ENCODE results near the gene KCNK7. TPM values are rescaled to one million over a fixed set of nuclear protein-coding genes. Genes with fewer than 3 reads are reported as not detected.
A peak's percentile ranks its signal among the peaks of the same experiment; 100 is the strongest.

KCNK7 gene
- polyA plus RNA-seq, 4 donors, result 0.24 to 0.95 (median 0.46) TPM

GRCh38 chr11:65627202-65627601 is 31.6 kb upstream of the KCNK7 start:
- no peak for DNase-seq (ENCODE audit: low read depth in 4 of 4, low spot score in 3 of 4)

- no peak for DNase-seq (ENCODE audit: low read depth in 4 of 4, low spot score in 3 of 4)
These were observed 30.2 kb upstream of the KCNK7 start for GRCh38 chr11:65625628-65626342.

GRCh38 chr11:65624931-65625627 is 29.5 kb upstream of the KCNK7 start:
- no peak for DNase-seq (ENCODE audit: low read depth in 4 of 4, low spot score in 3 of 4)

- DNase-seq (ENCODE audit: low read depth in 4 of 4, low spot score in 3 of 4), result no peak
These were observed 28.4 kb upstream of the KCNK7 start for GRCh38 chr11:65623852-65624616.

GRCh38 chr11:65623177-65623576 is 27.6 kb upstream of the KCNK7 start:
- no peak for DNase-seq (ENCODE audit: low read depth in 4 of 4, low spot score in 3 of 4)

- no peak for DNase-seq (ENCODE audit: low read depth in 4 of 4, low spot score in 3 of 4)
These were observed 26.4 kb upstream of the KCNK7 start for GRCh38 chr11:65622011-65622410.

- no peak for DNase-seq (ENCODE audit: low read depth in 4 of 4, low spot score in 3 of 4)
These were observed 25.9 kb upstream of the KCNK7 start for GRCh38 chr11:65621460-65621859.

GRCh38 chr11:65620666-65621065 is 25.1 kb upstream of the KCNK7 start:
- no peak for DNase-seq (ENCODE audit: low read depth in 4 of 4, low spot score in 3 of 4)

GRCh38 chr11:65619281-65619928 is 23.8 kb upstream of the KCNK7 start:
- no peak for DNase-seq (ENCODE audit: low read depth in 4 of 4, low spot score in 3 of 4)

GRCh38 chr11:65618763-65619162 is 23.2 kb upstream of the KCNK7 start:
- DNase-seq (ENCODE audit: low read depth in 4 of 4, low spot score in 3 of 4), result no peak

- no peak for DNase-seq (ENCODE audit: low read depth in 4 of 4, low spot score in 3 of 4)
These were observed 22.6 kb upstream of the KCNK7 start for GRCh38 chr11:65617990-65618751.

GRCh38 chr11:65617136-65617850 is 21.7 kb upstream of the KCNK7 start:
- no peak for DNase-seq (ENCODE audit: low read depth in 4 of 4, low spot score in 3 of 4)

- DNase-seq (ENCODE audit: low read depth in 4 of 4, low spot score in 3 of 4), result no peak
These were observed 21.0 kb upstream of the KCNK7 start for GRCh38 chr11:65616575-65617001.

GRCh38 chr11:65615950-65616574 is 20.5 kb upstream of the KCNK7 start:
- no peak for DNase-seq (ENCODE audit: low read depth in 4 of 4, low spot score in 3 of 4)

- peak; percentile 100 for DNase-seq (ENCODE audit: low read depth in 4 of 4, low spot score in 3 of 4)
These were observed 19.8 kb upstream of the KCNK7 start, which contains the start of gene PCNX3 for GRCh38 chr11:65615229-65615949. PCNX3 (plus strand) TSS chr11:65615776; CDS start chr11:65616312, 536 bp downstream.

GRCh38 chr11:65613091-65613928 is 17.7 kb upstream of the KCNK7 start:
- DNase-seq (ENCODE audit: low read depth in 4 of 4, low spot score in 3 of 4), result no peak

GRCh38 chr11:65612691-65613090 is 17.1 kb upstream of the KCNK7 start:
- DNase-seq (ENCODE audit: low read depth in 4 of 4, low spot score in 3 of 4), result no peak

Measured in left renal pelvis (tissue), 4 donors.